ENCODE data around the gene DNAH14. TPM values are rescaled to one million over a fixed set of nuclear protein-coding genes. Genes with fewer than 3 reads are reported as not detected.
"Not testable (repeated sequence)": the region's sequence is repeated elsewhere in the genome, so short reads cannot be mapped to it uniquely, and the experiment has no call there.

Gene DNAH14
- total and polyA plus RNA-seq, 2 donors (not counting 1 experiment from before 2014, with no cell fraction given) = not detected

DNA sequence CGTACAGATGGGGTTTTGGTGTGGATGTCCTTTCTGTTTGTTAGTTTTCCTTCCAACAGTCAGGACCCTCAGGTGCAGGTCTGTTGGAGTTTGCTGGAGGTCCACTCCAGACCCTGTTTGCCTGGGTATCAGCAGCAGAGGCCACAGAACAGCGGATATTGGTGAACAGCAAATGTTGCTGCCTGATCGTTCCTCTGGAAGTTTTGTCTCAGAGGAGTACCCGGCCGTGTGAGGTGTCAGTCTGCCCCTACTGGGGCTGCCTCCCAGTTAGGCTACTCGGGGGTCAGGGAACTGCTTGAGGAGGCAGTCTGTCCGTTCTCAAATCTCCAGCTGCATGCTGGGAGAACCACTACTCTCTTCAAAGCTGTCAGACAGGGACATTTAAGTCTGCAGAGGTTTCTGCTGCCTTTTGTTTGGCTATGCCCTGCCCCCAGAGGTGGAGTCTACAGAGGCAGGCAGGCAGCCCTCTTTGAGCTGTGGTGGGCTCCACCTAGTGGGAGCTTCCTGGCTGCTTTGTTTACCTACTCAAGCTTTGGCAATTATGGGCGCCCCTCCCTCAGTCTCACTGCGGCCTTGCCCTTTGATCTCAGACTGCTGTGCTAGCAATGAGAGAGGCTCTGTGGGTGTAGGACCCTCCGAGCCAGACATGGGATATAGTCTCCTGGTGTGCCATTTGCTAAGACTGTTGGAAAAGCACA is 16.3 kb downstream of the DNAH14 start:
- H3K27ac Mint-ChIP-seq; H3K27me3 ChIP-seq (replicated peaks in 1 of 4; ENCODE audit: control extremely low read depth in 1 of 4, control insufficient read depth in 3 of 4, insufficient read depth in 4 of 4, low read length in 3 of 4); H3K4me3 ChIP-seq (ENCODE audit: control extremely low read depth in 1 of 5, extremely low read depth in 1 of 5, insufficient read depth in 1 of 5, low read depth in 2 of 5, low read length in 4 of 5); H3K4me3 Mint-ChIP-seq; DNase-seq; H3K27ac ChIP-seq (ENCODE audit: low read length in 2 of 2); H3K36me3 ChIP-seq (replicated peaks in 1 of 2; ENCODE audit: control extremely low read depth in 1 of 2, control insufficient read depth in 1 of 2, extremely low read depth in 1 of 2, insufficient read depth in 2 of 2, low read length in 1 of 2); POLR2A ChIA-PET; H3K27me3 Mint-ChIP-seq; H3K79me2 ChIP-seq (ENCODE audit: control insufficient read depth, insufficient read depth, low read length); H3K9me3 ChIP-seq (ENCODE audit: control extremely low read depth in 1 of 3, control insufficient read depth in 2 of 3, insufficient read depth in 1 of 3, low read length in 2 of 3); CTCF ChIA-PET; intact Hi-C loops (cut with micrococcal nuclease); H4K20me1 ChIP-seq (ENCODE audit: control insufficient read depth, insufficient read depth, low read length, poor library complexity, severe bottlenecking); H3K4me1 ChIP-seq (ENCODE audit: control insufficient read depth in 2 of 2, insufficient read depth in 2 of 2, low read length in 2 of 2); ATAC-seq (ENCODE audit: low read depth); H3K4me1 Mint-ChIP-seq; H3K9ac ChIP-seq (ENCODE audit: low read length); H3K9me3 Mint-ChIP-seq (ENCODE audit: insufficient read depth); H3K4me2 ChIP-seq (replicated peaks; ENCODE audit: low read depth, low read length, poor library complexity, severe bottlenecking); H2AFZ ChIP-seq (ENCODE audit: insufficient read depth, low read depth, low read length, poor library complexity, severe bottlenecking): not testable (repeated sequence)
- WGBS (ENCODE audit: insufficient coverage) = 95% methylated on average over 5 of the region's 10 CpGs

DNA sequence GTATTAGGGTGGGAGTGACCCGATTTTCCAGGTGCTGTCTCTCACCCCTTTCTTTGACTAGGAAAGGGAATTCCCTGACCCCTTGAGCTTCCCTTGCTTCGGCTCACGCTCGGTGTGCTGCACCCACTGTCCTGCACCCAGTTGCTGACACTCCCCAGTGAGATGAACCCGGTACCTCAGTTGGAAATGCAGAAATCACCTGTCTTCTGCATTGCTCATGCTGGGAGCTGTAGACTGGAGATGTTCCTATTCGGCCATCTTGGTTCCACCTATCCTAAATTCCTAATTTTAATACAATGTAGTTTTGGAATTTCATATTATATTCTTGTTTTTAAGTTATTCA is 16.8 kb downstream of the DNAH14 start:
- H3K36me3 ChIP-seq (replicated peaks in 1 of 2; ENCODE audit: control extremely low read depth in 1 of 2, control insufficient read depth in 1 of 2, extremely low read depth in 1 of 2, insufficient read depth in 2 of 2, low read length in 1 of 2); DNase-seq; POLR2A ChIA-PET; H3K9ac ChIP-seq (ENCODE audit: low read length); H3K27me3 ChIP-seq (replicated peaks in 1 of 4; ENCODE audit: control extremely low read depth in 1 of 4, control insufficient read depth in 3 of 4, insufficient read depth in 4 of 4, low read length in 3 of 4); CTCF ChIA-PET; H4K20me1 ChIP-seq (ENCODE audit: control insufficient read depth, insufficient read depth, low read length, poor library complexity, severe bottlenecking); H3K4me3 ChIP-seq (ENCODE audit: control extremely low read depth in 1 of 5, extremely low read depth in 1 of 5, insufficient read depth in 1 of 5, low read depth in 2 of 5, low read length in 4 of 5); ATAC-seq (ENCODE audit: low read depth); H3K4me1 ChIP-seq (ENCODE audit: control insufficient read depth in 2 of 2, insufficient read depth in 2 of 2, low read length in 2 of 2); H3K9me3 Mint-ChIP-seq (ENCODE audit: insufficient read depth); H3K4me2 ChIP-seq (replicated peaks; ENCODE audit: low read depth, low read length, poor library complexity, severe bottlenecking); H2AFZ ChIP-seq (ENCODE audit: insufficient read depth, low read depth, low read length, poor library complexity, severe bottlenecking); H3K79me2 ChIP-seq (ENCODE audit: control insufficient read depth, insufficient read depth, low read length); intact Hi-C loops (cut with micrococcal nuclease); H3K4me1 Mint-ChIP-seq; H3K27me3 Mint-ChIP-seq; H3K27ac ChIP-seq (ENCODE audit: low read length in 2 of 2); H3K9me3 ChIP-seq (ENCODE audit: control extremely low read depth in 1 of 3, control insufficient read depth in 2 of 3, insufficient read depth in 1 of 3, low read length in 2 of 3); H3K27ac Mint-ChIP-seq; H3K4me3 Mint-ChIP-seq: not testable (repeated sequence)
- 93% methylated on average over 3 of the region's 6 CpGs for WGBS (ENCODE audit: insufficient coverage)

Data from B cell (primary cell).